AG09309 (cell line): ENCODE measurements around the gene GABPB2.

ENCODE experiments used
- DNase-seq: peaks from one replicate; pipeline ENCODE4 v3.0.0-alpha.2; 2010; ENCODE audit warnings: low read depth
- H3K4me3 ChIP-seq: 2 replicates; pipeline ENCODE4 v1.5.1; 2011; ENCODE audit warnings: mild to moderate bottlenecking, low read depth, low read length, moderate library complexity; ENCODE audit not compliant: control insufficient read depth
- TF ChIP-seq, protein P1 (sequence below): IDR thresholded peaks from 2 replicates; pipeline ENCODE4 v1.5.1; 2011; ENCODE audit warnings: mild to moderate bottlenecking, low read depth, low read length, inconsistent platforms; ENCODE audit not compliant: insufficient read depth, control insufficient read depth; ENCODE audit errors: missing control alignments

GABPB2 gene

GRCh38 chr1:151130987-151131586, 60.5 kb downstream of the GABPB2 start:
- peak overlapping the region; percentile 36 for H3K4me3 ChIP-seq
- TF ChIP-seq, protein P1, sequence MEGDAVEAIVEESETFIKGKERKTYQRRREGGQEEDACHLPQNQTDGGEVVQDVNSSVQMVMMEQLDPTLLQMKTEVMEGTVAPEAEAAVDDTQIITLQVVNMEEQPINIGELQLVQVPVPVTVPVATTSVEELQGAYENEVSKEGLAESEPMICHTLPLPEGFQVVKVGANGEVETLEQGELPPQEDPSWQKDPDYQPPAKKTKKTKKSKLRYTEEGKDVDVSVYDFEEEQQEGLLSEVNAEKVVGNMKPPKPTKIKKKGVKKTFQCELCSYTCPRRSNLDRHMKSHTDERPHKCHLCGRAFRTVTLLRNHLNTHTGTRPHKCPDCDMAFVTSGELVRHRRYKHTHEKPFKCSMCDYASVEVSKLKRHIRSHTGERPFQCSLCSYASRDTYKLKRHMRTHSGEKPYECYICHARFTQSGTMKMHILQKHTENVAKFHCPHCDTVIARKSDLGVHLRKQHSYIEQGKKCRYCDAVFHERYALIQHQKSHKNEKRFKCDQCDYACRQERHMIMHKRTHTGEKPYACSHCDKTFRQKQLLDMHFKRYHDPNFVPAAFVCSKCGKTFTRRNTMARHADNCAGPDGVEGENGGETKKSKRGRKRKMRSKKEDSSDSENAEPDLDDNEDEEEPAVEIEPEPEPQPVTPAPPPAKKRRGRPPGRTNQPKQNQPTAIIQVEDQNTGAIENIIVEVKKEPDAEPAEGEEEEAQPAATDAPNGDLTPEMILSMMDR = no peak
- peak; percentile 23 for DNase-seq

- no peak for DNase-seq
- TF ChIP-seq, protein P1 = no peak
- peak overlapping the region; percentile 36 for H3K4me3 ChIP-seq
Observed at GRCh38 chr1:151131701-151132334, 61.3 kb downstream of the GABPB2 start.

GRCh38 chr1:151132335-151133017, 61.9 kb downstream of the GABPB2 start:
- TF ChIP-seq, protein P1 = no peak
- H3K4me3 ChIP-seq = no peak overlapping the region
- no peak for DNase-seq

GRCh38 chr1:151133018-151133806, 62.7 kb downstream of the GABPB2 start:
- no peak for DNase-seq
- H3K4me3 ChIP-seq = no peak overlapping the region

GRCh38 chr1:151134396-151134795, 63.8 kb downstream of the GABPB2 start:
- DNase-seq = no peak
- no peak overlapping the region for H3K4me3 ChIP-seq
- TF ChIP-seq, protein P1 = no peak

More at GRCh38 chr1:151133018-151133806, 62.7 kb downstream of the GABPB2 start:
- TF ChIP-seq, protein P1 = no peak

DNA sequence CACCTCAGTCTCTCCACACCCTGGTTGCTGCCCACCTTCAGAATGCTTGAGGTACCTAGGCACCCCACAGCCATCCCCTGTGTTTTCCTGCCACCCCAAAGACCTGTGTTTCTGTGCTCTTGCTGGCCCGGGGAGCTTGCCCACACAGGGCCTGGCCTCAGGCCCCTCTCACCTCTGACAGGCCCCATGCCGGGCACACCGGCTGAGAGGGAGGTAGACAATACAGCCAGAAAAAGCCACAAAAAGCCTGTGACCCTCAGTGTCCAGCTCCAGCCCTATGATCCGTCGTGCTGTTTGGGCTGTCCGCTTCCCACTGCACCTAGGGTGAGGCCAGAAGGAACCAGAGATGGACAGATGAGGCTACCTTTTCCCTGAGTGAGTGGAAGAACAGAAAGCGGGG, 64.4 kb downstream of the GABPB2 start:
- H3K4me3 ChIP-seq = no peak overlapping the region
- TF ChIP-seq, protein P1 = no peak
- DNase-seq = no peak
